T47D (cell line): ENCODE measurements around the gene DIPK1A.
A peak's percentile ranks its signal among the peaks of the same experiment; 100 is the strongest.
"Not testable (repeated sequence)": the region's sequence is repeated elsewhere in the genome, so short reads cannot be mapped to it uniquely, and the experiment has no call there.

Experiments used
- DNase-seq, 2 experiments: peaks; one replicate each; pipeline versions ENCODE4 v3.0.0 to v3.0.0-alpha.2; 2011 to 2012; ENCODE audit warnings: low read depth in 1 of 2, low spot score in 1 of 2
- JUND ChIP-seq: IDR thresholded peaks from 2 replicates; pipeline ENCODE4 v1.6.1; 2012; ENCODE audit warnings: low read depth
- in situ Hi-C: cut with HindIII; loops from 2 replicates; pipeline ENCODE4 v1.10.0; 2016; ENCODE audit warnings: low sequenced_read_pairs, low pct_unique_long_range_greater_than_20kb

Gene DIPK1A

DNA sequence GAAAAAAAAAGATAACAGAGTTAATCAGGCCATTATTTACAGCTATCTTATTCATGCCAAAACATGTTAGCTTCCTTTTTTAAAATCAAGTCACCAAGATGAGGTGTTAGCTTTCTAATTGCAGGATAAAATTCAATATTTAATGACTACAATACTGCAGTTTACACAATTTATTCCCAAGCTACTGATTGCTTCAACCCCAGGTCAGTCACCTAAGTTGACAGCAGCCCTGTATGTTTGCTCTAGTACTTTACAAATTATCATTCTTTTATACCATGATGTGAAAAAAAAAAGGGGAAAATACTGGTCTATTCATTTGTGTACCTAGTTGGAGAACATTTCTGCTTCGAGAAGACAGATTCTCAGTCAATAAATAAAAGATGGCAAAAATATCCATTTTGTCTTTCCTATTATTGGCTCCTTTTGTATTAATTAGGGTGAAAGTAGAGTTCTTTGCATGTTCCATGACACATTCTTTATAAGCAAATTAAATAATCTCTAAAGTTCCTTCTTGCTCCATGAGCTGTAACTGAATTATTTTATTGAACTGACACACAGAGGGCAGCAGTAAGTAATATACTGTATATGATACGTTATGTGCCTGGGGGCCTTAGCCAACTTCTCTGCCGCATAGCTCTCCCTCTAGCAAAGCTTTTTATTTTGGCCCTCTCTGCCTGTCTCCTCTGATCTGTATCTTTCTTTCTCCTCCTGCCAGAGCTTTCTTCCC lies 48.0 kb downstream of the DIPK1A start:
- no peak for DNase-seq
- TF ChIP-seq JUND = no peak
- in situ Hi-C loops = no loop called here

DNA sequence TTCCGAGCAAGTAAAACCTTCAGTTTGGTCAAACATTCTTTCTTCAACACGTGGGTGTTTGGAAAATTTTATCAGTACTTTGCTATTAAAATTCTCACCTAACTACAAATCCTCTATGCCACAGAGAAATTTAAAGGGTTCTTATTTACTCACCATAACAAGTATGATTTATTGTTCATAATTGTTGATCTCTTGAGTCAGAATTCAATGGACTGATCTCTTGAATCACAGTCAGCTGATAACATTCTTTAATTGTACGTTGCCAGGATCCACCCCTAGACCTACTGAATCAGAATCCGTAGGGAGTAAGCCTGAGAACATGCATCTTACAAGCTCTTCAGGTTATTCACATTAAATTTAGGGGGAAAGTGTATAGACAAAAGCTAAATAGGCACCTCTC lies 51.2 kb downstream of the DIPK1A start:
- in situ Hi-C loops = no loop called here
- TF ChIP-seq JUND = no peak
- no peak for DNase-seq

DNA sequence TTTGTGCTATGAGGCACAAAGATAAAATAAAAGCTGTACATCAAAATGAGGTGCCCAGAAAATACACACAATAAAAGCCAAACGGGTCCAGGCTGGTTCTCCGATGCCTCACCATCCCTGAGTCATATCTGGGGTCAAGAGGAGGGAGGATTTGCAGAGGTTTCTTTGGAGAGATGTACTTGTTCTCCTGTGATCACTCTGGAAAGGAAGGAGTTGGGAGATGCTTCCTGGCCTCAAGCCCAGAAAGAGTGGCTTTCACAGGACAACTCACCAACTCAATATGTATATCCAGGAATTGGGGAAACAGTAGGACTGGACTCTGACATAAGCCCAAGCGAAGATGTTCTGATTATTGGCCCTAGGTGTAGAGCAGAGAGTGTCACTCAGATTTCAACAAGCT lies 51.9 kb downstream of the DIPK1A start:
- in situ Hi-C loops = no loop called here
- no peak for TF ChIP-seq JUND
- DNase-seq = no peak

DNA sequence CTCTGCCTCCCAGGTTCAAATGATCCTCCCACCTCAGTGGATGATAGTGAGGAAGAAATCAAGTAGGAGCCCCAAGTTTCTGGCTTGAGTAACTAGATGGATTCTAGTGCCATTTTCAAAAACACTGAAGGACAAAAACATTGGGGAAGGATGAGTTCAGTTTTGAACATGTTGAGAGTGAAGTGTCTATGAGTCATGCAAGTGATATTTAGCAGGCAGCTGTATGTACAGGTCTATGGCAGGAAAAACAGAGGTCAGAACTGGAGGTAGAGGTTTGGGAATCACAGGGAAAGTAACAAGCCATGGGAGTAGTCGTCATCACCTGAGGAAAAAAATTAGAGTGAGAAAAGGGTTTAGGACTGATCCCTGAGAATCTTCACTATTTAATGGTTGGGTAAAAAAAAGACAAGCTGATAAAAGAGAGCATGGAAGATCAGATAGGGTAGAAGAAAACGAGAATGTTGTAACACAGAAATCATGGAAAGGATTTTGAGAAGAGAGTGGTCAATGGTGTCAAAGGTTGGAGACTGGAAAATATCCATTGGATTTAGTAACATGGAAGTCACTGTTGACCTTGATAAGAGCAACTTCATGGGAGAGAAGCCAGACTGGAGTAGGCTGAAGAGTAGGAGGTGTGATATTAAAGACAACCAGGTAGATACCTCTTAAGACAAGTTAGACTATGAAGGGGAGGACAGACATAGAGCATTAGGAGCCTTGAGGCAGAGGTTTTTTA lies 53.1 kb downstream of the DIPK1A start:
- in situ Hi-C loops = no loop called here
- TF ChIP-seq JUND = no peak
- no peak for DNase-seq

DNA sequence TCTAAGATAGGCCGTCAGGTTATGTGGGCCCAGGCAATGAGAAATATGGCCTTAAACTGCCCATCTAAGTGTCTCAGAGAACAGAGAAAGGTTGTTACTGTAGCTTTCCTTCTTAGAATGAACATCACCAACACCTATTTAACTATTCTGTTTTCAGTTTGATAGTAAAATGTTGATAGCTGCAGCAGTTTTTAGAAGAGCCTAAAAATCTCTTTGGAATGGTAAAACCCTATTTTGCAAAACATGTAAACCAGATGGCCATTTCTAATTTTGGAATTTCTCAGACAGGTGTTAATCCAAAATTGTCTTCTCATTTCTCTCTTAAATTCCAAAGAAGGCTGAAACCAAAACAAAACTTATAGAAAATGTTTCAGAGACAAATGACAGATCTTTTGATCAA lies 57.5 kb downstream of the DIPK1A start:
- TF ChIP-seq JUND = no peak
- no peak for DNase-seq
- in situ Hi-C loops = no loop called here

DNA sequence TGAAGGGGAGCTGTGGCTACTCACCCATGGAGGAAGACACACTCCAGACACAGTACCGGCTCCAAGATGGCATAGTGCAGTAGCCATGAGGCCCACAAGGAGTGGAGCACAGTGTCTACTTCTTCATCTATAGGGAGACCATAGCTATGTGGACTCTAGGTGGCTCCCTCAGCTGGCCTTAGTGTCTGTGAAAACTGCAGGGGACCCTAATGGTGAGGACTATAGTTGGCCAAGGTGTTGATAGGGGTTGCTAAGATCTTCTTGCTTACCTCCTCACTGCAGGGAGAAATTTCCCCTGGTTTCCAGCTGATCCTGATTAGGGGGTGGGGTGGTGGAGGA lies 58.9 kb downstream of the DIPK1A start:
- in situ Hi-C loops = no loop called here
- DNase-seq = no peak
- no peak for TF ChIP-seq JUND

DNA sequence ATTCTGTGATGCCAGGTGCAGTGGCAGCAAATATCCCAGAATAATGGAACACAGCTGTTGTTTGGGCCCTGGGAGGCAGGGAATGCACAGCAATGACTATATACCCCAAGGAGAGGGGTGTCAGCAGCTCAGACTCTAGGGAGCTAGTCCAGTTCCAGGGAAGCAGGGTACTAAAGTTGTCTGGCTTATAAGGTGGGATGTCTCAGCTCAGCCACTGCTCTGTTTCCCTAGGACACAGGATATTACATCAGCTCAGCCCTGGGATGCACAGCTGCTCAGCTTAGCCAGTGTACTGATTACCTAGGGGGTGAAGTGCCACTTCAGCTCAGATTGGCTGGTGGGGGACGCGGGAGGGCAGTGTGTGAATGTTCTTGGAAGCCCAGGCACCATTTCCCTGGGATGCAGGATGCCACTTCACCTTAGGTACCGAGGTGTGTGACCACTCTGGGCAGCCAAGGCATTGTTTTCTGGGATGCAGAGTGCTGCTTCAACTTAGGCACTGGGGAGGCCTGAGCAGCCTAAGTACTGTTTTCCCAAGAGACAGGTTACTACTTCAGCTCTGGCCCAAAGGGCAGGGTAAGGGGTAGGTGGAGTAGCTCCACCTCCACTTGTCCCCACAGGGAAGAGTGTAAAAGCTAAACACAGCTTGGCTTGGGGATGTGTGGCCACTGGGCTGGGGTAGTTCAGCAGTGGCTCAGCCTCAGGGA lies 59.4 kb downstream of the DIPK1A start:
- in situ Hi-C loops = no loop called here
- DNase-seq = no peak
- no peak for TF ChIP-seq JUND

DNA sequence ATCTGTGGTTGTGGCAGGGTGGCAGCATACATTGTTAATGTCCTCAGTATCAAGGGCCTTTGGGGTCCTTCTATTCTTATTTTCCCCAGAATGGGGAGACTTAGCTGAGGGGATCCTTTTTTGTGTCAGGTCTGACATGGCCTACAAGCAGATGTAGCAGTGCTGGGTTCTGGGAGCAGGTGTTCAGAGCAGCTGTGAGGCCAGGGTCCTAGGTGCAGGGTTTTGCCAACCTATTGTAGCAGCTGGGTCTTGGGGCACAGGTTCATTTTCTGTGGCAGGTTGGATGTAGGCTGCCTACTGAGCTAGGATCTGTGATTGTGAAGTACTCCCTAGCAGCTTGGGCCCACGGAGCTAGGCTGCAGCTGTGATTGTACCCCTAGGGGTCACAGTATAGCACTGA lies 60.1 kb downstream of the DIPK1A start:
- no peak for TF ChIP-seq JUND
- in situ Hi-C loops = no loop called here
- DNase-seq = no peak

DNA sequence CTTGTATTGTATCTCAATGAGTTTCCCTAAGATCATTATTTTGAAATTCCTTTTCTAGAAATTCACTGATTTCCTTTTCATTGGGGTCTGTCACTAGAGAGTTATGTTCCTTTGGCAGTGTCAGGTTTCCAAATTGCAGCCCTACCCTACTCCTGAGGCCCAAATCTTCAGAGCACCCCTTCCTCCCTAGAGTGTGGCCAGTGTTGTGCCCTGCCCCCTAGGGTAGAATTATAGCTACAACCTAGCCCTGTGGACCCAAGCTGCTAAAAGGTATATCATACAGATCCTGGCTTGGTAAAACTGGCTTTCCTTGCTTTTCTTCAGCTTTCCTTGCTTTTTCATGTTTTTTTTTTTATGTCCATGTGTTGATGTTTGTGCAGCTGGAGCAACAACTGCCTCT lies 60.7 kb downstream of the DIPK1A start:
- no peak for DNase-seq
- no peak for TF ChIP-seq JUND
- in situ Hi-C loops = no loop called here

DNA sequence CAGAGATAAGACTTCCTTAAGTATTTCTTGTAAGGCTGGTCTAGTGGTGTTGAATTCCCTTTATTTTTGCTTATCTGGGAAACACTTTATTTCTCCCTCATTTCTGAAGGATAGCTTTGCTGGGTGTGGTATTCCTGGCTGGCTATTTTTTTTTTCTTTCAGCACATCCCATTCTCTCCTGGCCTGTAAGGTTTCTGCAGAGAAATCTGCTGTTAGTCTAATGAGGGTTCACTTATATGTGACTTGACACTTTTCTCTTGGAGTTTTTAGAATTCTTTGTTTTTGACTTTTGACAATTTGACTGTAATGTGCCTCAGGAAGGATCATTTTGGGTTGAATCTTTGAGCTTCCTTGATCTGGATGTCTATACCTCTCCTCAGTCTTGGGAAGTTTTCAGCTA lies 61.5 kb downstream of the DIPK1A start:
- in situ Hi-C loops = no loop called here
- no peak for DNase-seq
- no peak for TF ChIP-seq JUND

DNA sequence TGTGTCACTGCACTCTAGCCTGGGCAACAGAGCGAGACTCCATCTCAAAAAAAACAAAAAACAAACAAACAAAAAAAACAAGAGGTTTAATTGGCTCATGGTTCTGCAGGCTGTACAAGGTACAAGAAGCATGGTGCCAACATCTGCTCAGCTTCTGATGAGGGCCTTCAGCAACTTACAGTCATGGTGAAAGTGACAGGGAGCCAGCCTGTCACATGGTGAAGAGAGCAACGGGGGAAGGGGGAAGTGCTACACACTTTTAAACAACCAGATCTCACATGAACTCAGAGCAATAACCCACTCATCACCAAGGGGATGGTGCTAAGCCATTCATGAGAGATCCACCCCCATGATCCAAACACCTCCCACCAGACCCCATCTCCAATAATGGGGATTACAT lies 63.2 kb downstream of the DIPK1A start:
- in situ Hi-C loops, DNase-seq: not testable (repeated sequence)

DNA sequence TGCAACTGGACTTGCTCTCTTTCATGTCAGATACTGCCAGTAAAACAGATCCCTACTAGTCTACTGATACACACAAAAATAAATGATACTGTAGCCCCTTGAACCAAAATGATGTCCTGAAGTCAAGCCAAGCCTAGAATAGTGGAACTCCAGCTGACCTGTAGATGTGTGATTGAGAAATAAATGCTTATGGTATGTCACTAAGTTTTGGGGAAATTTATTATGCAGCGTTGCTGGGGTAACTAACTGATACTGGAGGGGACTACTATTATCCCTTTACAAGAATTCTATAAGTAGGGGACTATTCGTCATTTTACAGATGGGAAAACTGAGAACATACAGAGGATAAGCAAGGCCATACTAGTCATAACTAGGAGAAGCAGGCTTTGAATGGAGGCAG lies 73.8 kb downstream of the DIPK1A start:
- no peak for DNase-seq
- in situ Hi-C loops = no loop called here
- no peak for TF ChIP-seq JUND

DNA sequence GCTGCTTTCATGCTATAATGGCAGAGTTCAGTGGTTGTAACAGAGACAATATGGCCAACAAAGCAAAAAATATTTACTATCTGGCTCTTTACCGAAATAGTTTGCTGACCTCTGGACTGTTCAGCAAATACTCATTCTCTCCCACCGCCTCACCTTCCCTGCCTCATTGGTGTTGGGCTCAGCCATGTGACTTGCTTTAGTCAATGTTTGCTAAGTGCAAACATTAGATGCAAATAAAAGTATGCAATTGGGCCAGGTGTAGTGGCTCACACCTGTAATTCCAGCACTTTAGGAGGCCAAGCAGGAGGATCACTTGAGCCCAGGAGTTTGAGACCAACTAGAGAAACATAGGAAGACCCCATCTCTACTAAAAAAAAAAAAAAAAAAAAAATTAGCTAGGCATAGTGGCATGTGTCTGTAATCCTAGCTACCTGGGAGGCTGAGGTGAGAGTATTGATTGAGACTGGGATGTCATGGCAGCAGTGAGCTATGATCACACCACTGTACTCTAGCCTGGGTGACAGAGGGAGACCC lies 74.3 kb downstream of the DIPK1A start:
- no peak for TF ChIP-seq JUND
- peak in 1 of 2 experiments; percentile 66 for DNase-seq
- in situ Hi-C loops = no loop called here
